Prostate gland (tissue), 2 donors: ENCODE results near the gene MAD1L1. TPM values are rescaled to one million over a fixed set of nuclear protein-coding genes. Genes with fewer than 3 reads are reported as not detected.

Experiments used
- DNase-seq: peaks from one replicate; pipeline ENCODE4 v3.0.0-alpha.2; 2019; ENCODE audit warnings: low spot score
- H3K27ac ChIP-seq, 2 donors: fragments of 200-600 bp; sonication (generic); 2 replicates each; pipeline ENCODE4 v1.5.1; 2017 to 2019
- H3K27me3 ChIP-seq: fragments of 200-600 bp; sonication (generic); replicated peaks from 2 replicates; pipeline ENCODE4 v1.5.1; 2019; ENCODE audit not compliant: insufficient read depth
- H3K36me3 ChIP-seq, 2 donors: fragments of 200-600 bp; sonication (generic); 1 replicate in 1 of 2; 2 replicates in 1 of 2; pipeline versions ENCODE4 v1.5.1 to v1.8.1; 2017 to 2019
- H3K4me1 ChIP-seq: fragments of 200-600 bp; sonication (generic); replicated peaks from 2 replicates; pipeline ENCODE4 v1.5.1; 2019
- H3K4me3 ChIP-seq, 2 donors: fragments of 200-600 bp; sonication (generic); 2 replicates each; pipeline ENCODE4 v1.5.1; 2017 to 2019
- H3K9me3 ChIP-seq: fragments of 200-600 bp; sonication (generic); 2 replicates; pipeline ENCODE4 v1.5.1; 2017
- CTCF ChIP-seq, 4 experiments: fragments of 200-600 bp in 2 of 4; fragments of 450-650 bp in 2 of 4; sonication (generic) in 2 of 4; IDR thresholded peaks; 1 replicate in 3 of 4; 2 replicates in 1 of 4; pipeline ENCODE4 v1.5.1; 2016 to 2019; ENCODE audit warnings: antibody characterized with exemption in 4 of 4, mild to moderate bottlenecking in 2 of 4, moderate library complexity in 2 of 4
- POLR2A ChIP-seq: fragments of 450-650 bp; IDR thresholded peaks from one replicate; pipeline ENCODE4 v1.6.1; 2016; ENCODE audit warnings: antibody characterized with exemption, mild to moderate bottlenecking
- POLR2AphosphoS5 ChIP-seq: sonication (generic); formaldehyde crosslinking; IDR thresholded peaks from one replicate; pipeline ENCODE4 v1.6.1; 2017; ENCODE audit warnings: antibody characterized with exemption
- WGBS: methylation state at CpG from one replicate; pipeline ENCODE4 v1.1.5; 2018; 5-methylcytosine and 5-hydroxymethylcytosine counted together
- intact Hi-C: fragments of 100-400 bp; cut with DNase I; formaldehyde crosslinking; loops from one replicate; pipeline ENCODE4 v1.14.2; 2022
- total RNA-seq, 2 donors: library from RNA; depleted of rRNA; stranded (reverse); fragments of >200 nt; gene quantifications; one replicate each; pipeline ENCODE4 v1.1.0, GENCODE V29; 2016

MAD1L1 gene
- total RNA-seq, 2 donors from 2014 or later: 79.3 to 91.9 TPM

GRCh38 chr7:2094454-2095045 lies 138.2 kb downstream of the MAD1L1 start:
- Histone ChIP-seq H3K9me3 (no peaks in the 10 kb centered on the region), H3K4me3 (no peak overlapping the region), H3K4me1 (no peaks in the 10 kb centered on the region), H3K27me3 (no peaks in the 10 kb centered on the region), H3K27ac (no peak overlapping the region), H3K36me3 (no peaks in the 10 kb centered on the region)
- intact Hi-C loops: loop anchor here (10.0 kb wide), 1 partner anchor 510 kb away; no protein-coding TSS in a partner anchor
- DNase-seq: no peak
- TF ChIP-seq CTCF (IDR thresholded peaks at IDR 0.05) (no peak), POLR2A (no peak), POLR2AphosphoS5 (no peak)
- 92% methylated on average over 13 of the region's 13 CpGs for WGBS

GRCh38 chr7:2093843-2094220 lies 138.9 kb downstream of the MAD1L1 start:
- Histone ChIP-seq H3K27me3 (no peaks in the 10 kb centered on the region), H3K9me3 (no peaks in the 10 kb centered on the region), H3K4me1 (no peaks in the 10 kb centered on the region), H3K36me3 (no peaks in the 10 kb centered on the region), H3K27ac (no peak overlapping the region), H3K4me3 (no peak overlapping the region)
- intact Hi-C loops: loop anchor here (10.0 kb wide), 1 partner anchor 509 kb away; no protein-coding TSS in a partner anchor
- no peak for TF ChIP-seq POLR2A
- TF ChIP-seq CTCF (IDR thresholded peaks at IDR 0.05): no peak
- TF ChIP-seq POLR2AphosphoS5: no peak
- 77% methylated on average over 13 of the region's 13 CpGs for WGBS
- no peak for DNase-seq

DNA sequence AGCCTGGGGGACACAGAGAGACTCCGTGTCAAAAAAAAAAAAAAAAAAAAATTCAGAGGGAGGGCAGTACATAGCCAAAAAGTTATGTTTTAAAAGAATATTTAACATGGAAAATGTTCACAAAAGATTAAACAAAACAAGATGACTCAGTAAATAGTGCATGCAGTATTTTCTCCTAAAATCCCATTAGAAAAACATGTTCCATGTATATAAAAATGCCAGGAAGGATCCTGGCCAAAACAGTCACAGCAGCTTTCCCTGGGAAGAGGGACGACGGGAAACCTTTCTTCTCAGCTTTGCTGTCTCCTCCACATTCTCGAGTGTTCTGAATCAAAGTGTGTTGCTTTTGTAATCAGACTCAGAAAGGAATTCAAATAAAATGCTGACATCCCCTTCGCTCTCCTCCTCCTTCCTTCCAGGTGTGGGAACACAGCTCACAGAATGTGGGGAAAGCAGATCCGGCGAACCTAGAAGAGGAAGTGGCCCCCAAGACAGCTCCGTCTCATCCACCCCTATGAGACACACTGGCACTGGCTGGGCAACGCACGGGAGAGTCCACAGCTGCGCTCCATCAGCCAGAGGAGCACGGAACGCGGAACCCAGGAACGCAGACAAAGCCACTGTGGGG lies 139.4 kb downstream of the MAD1L1 start:
- no peak overlapping the region for H3K4me3 ChIP-seq
- intact Hi-C loops: loop anchor here (10.0 kb wide), 1 partner anchor 509 kb away; no protein-coding TSS in a partner anchor
- WGBS: 34% methylated on average over 15 of the region's 15 CpGs
- no peaks in the 10 kb centered on the region for H3K36me3 ChIP-seq
- no peaks in the 10 kb centered on the region for H3K27me3 ChIP-seq
- no peak for DNase-seq
- no peaks in the 10 kb centered on the region for H3K9me3 ChIP-seq
- no peak overlapping the region for H3K27ac ChIP-seq
- H3K4me1 ChIP-seq: no peaks in the 10 kb centered on the region
- no peak for TF ChIP-seq POLR2AphosphoS5
- no peak for TF ChIP-seq POLR2A
- no peak for TF ChIP-seq CTCF (IDR thresholded peaks at IDR 0.05)

DNA sequence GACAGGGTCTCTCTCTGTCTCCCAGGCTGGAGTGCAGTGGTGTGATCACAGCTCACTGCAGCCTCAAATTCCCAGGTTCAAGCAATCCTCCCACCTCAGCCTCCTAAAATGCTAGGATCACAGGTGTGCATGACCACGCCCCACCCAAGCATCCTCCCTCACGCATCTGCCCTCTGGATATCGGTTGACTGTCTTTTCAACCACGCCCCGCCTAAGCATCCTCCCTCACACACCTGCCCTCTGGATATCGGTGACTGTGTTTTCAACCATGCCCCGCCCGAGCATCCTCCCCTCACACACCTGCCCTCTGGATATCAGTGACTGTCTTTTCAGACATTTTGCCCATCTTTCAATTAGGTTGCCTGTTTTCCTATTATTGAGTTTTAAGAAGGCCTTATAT lies 140.5 kb downstream of the MAD1L1 start:
- no peak for DNase-seq
- no peaks in the 10 kb centered on the region for H3K36me3 ChIP-seq
- no peaks in the 10 kb centered on the region for H3K4me1 ChIP-seq
- H3K4me3 ChIP-seq: no peak overlapping the region
- WGBS: 92% methylated on average over 8 of the region's 8 CpGs
- no peak overlapping the region for H3K27ac ChIP-seq
- H3K27me3 ChIP-seq: no peaks in the 10 kb centered on the region
- TF ChIP-seq CTCF (IDR thresholded peaks at IDR 0.05) (no peak), POLR2AphosphoS5 (no peak), POLR2A (no peak)
- intact Hi-C loops: loop anchor here (10.0 kb wide), 1 partner anchor 507 kb away; no protein-coding TSS in a partner anchor
- no peaks in the 10 kb centered on the region for H3K9me3 ChIP-seq
